Neural cell (in vitro differentiated cells): ENCODE data around the gene RARRES1. TPM values are rescaled to one million over a fixed set of nuclear protein-coding genes. Genes with fewer than 3 reads are reported as not detected.

Experiments used
- polyA plus RNA-seq: library from polyadenylated mRNA; depleted of rRNA; stranded (reverse); fragments of >200 nt; gene quantifications from 2 replicates; pipeline ENCODE4 v1.2.3, GENCODE V29; 2014
- small RNA-seq, 3 experiments: library from RNA; depleted of rRNA; stranded (forward); fragments of <200 nt; gene quantifications; one replicate each; pipeline ENCODE3, GENCODE V24; 2012

RARRES1 gene
- polyA plus RNA-seq, 1 donor from 2014 or later: not detected

Small RNA genes lying within 50 kb of the gene (small RNA-seq; reads per million reads assigned to genes)
- gene AC080013.6: 0 reads per million in 3 experiments

Other genes with a start within 250 kb of the RARRES1 start
- gene MLF1, start 161.3 kb downstream of the RARRES1 start, polyA plus RNA-seq: 45.5 and 55.9 TPM in 2 replicates
- 46.8 and 67.1 TPM in 2 replicates for gene GFM1, start 87.9 kb downstream of the RARRES1 start, polyA plus RNA-seq
- gene LXN, start 59.8 kb downstream of the RARRES1 start, polyA plus RNA-seq: 0.53 TPM in 1 of 2 replicates, not detected in the other
- gene MFSD1, start 69.6 kb upstream of the RARRES1 start, polyA plus RNA-seq: 82.4 and 107 TPM in 2 replicates